Measurements from ENCODE around the gene LYSMD3. TPM values are rescaled to one million over a fixed set of nuclear protein-coding genes. Genes with fewer than 3 reads are reported as not detected.
"Not testable (repeated sequence)": the region's sequence is repeated elsewhere in the genome, so short reads cannot be mapped to it uniquely, and the experiment has no call there.

The LYSMD3 gene
- total RNA-seq, result 10.7 and 12.9 TPM in 2 replicates

GRCh38 chr5:90529194-90529938, at the start of gene LYSMD3:
Gene LYSMD3 (minus strand): TSS chr5:90529584. CDS start chr5:90525289, 4,295 bp downstream.
- DNase-seq (ENCODE audit: low read depth in 2 of 2), result peak; percentile 98

GRCh38 chr5:90576566-90576965, 47.2 kb upstream of the LYSMD3 start:
- not testable (repeated sequence) for DNase-seq (ENCODE audit: low read depth in 2 of 2)

- DNase-seq (ENCODE audit: low read depth in 2 of 2), result no peak
Measured at GRCh38 chr5:90575712-90576111, 46.3 kb upstream of the LYSMD3 start.

GRCh38 chr5:90571147-90571773, 41.9 kb upstream of the LYSMD3 start:
- DNase-seq (ENCODE audit: low read depth in 2 of 2), result no peak

GRCh38 chr5:90570034-90570433, 40.6 kb upstream of the LYSMD3 start:
- DNase-seq (ENCODE audit: low read depth in 2 of 2), result no peak

- DNase-seq (ENCODE audit: low read depth in 2 of 2), result peak in 1 of 2 donors; percentile 38
Measured at GRCh38 chr5:90569084-90569483, 39.7 kb upstream of the LYSMD3 start.

- no peak for DNase-seq (ENCODE audit: low read depth in 2 of 2)
Measured at GRCh38 chr5:90565491-90565890, 36.1 kb upstream of the LYSMD3 start.

- no peak for DNase-seq (ENCODE audit: low read depth in 2 of 2)
Measured at GRCh38 chr5:90563108-90563507, 33.7 kb upstream of the LYSMD3 start.

- no peak for DNase-seq (ENCODE audit: low read depth in 2 of 2)
Measured at GRCh38 chr5:90562341-90562740, 33.0 kb upstream of the LYSMD3 start.

GRCh38 chr5:90561766-90562165, 32.4 kb upstream of the LYSMD3 start:
- DNase-seq (ENCODE audit: low read depth in 2 of 2), result no peak

- no peak for DNase-seq (ENCODE audit: low read depth in 2 of 2)
Measured at GRCh38 chr5:90560771-90561170, 31.4 kb upstream of the LYSMD3 start.

GRCh38 chr5:90558344-90559192, 29.2 kb upstream of the LYSMD3 start, which contains the start of gene ADGRV1:
Gene ADGRV1 (plus strand): TSS chr5:90558797. CDS start chr5:90558896, 99 bp downstream.
- peak; percentile 22 to 31 for DNase-seq (ENCODE audit: low read depth in 2 of 2)

GRCh38 chr5:90557871-90558270, 28.5 kb upstream of the LYSMD3 start:
- no peak for DNase-seq (ENCODE audit: low read depth in 2 of 2)

- DNase-seq (ENCODE audit: low read depth in 2 of 2), result no peak
Measured at GRCh38 chr5:90557391-90557790, 28.0 kb upstream of the LYSMD3 start.

- no peak for DNase-seq (ENCODE audit: low read depth in 2 of 2)
Measured at GRCh38 chr5:90555666-90556065, 26.3 kb upstream of the LYSMD3 start.

GRCh38 chr5:90554358-90555006, 25.1 kb upstream of the LYSMD3 start:
- no peak for DNase-seq (ENCODE audit: low read depth in 2 of 2)

- DNase-seq (ENCODE audit: low read depth in 2 of 2), result no peak
Measured at GRCh38 chr5:90553711-90554110, 24.3 kb upstream of the LYSMD3 start.

- DNase-seq (ENCODE audit: low read depth in 2 of 2), result no peak
Measured at GRCh38 chr5:90551376-90551775, 22.0 kb upstream of the LYSMD3 start.

GRCh38 chr5:90550963-90551362, 21.6 kb upstream of the LYSMD3 start:
- no peak for DNase-seq (ENCODE audit: low read depth in 2 of 2)

- DNase-seq (ENCODE audit: low read depth in 2 of 2), result no peak
Measured at GRCh38 chr5:90549729-90550275, 20.4 kb upstream of the LYSMD3 start.

- no peak for DNase-seq (ENCODE audit: low read depth in 2 of 2)
Measured at GRCh38 chr5:90549223-90549622, 19.8 kb upstream of the LYSMD3 start.

Data from lung microvascular endothelial cell (primary cell).